ENCODE data around the gene RAP1B. TPM values are rescaled to one million over a fixed set of nuclear protein-coding genes. Genes with fewer than 3 reads are reported as not detected.

RAP1B gene
- total RNA-seq, 6 experiments from 2014 or later = 179 to 221 (median 213) TPM

GRCh38 chr12:68611094-68611805 lies 551 bp downstream of the RAP1B start:
- peak; percentile 34 for DNase-seq
- no peak for TF ChIP-seq CTCF (IDR thresholded peaks at IDR 0.05)
- Mint-ChIP-seq H3K4me3 (peak overlapping the region; percentile 95), H3K27me3 (ENCODE audit: insufficient read depth) (0 out of 2 replicates have a peak, but pooled peaks cover 3% of the 10 kb centered on the region), H3K4me1 (ENCODE audit: low read depth) (peaks cover 59% of the 10 kb centered on the region), H3K27ac (peak overlapping the region; percentile 92), H3K36me3 (ENCODE audit: low read depth) (peaks cover 43% of the 10 kb centered on the region), H3K9me3 (no peaks in the 10 kb centered on the region)

- 0 out of 2 replicates have a peak, but pooled peaks cover 3% of the 10 kb centered on the region for H3K27me3 Mint-ChIP-seq (ENCODE audit: insufficient read depth)
- H3K4me1 Mint-ChIP-seq (ENCODE audit: low read depth) = peaks cover 59% of the 10 kb centered on the region
- TF ChIP-seq CTCF (IDR thresholded peaks at IDR 0.05) = no peak
- DNase-seq = no peak
- H3K27ac Mint-ChIP-seq = peak overlapping the region; percentile 90
- H3K36me3 Mint-ChIP-seq (ENCODE audit: low read depth) = peaks cover 43% of the 10 kb centered on the region
- peak overlapping the region; percentile 95 for H3K4me3 Mint-ChIP-seq
- no peaks in the 10 kb centered on the region for H3K9me3 Mint-ChIP-seq
Observed at GRCh38 chr12:68611806-68612160, 1.1 kb downstream of the RAP1B start.

- Mint-ChIP-seq H3K36me3 (ENCODE audit: low read depth) (peaks cover 43% of the 10 kb centered on the region), H3K4me3 (peak overlapping the region; percentile 95)
- no peak for DNase-seq
Observed at GRCh38 chr12:68612202-68612601, 1.5 kb downstream of the RAP1B start.

GRCh38 chr12:68612697-68613096 lies 2.0 kb downstream of the RAP1B start:
- Mint-ChIP-seq H3K4me3 (peak overlapping the region; percentile 95), H3K27ac (peak overlapping the region; percentile 90), H3K27me3 (ENCODE audit: insufficient read depth) (0 out of 2 replicates have a peak, but pooled peaks cover 3% of the 10 kb centered on the region), H3K9me3 (no peaks in the 10 kb centered on the region), H3K36me3 (ENCODE audit: low read depth) (peaks cover 43% of the 10 kb centered on the region), H3K4me1 (ENCODE audit: low read depth) (peaks cover 63% of the 10 kb centered on the region)
- no peak for TF ChIP-seq CTCF (IDR thresholded peaks at IDR 0.05)
- DNase-seq = no peak

More at GRCh38 chr12:68612202-68612601, 1.5 kb downstream of the RAP1B start:
- H3K9me3 Mint-ChIP-seq = no peaks in the 10 kb centered on the region
- 0 out of 2 replicates have a peak, but pooled peaks cover 3% of the 10 kb centered on the region for H3K27me3 Mint-ChIP-seq (ENCODE audit: insufficient read depth)
- no peak for TF ChIP-seq CTCF (IDR thresholded peaks at IDR 0.05)
- H3K27ac Mint-ChIP-seq = peak overlapping the region; percentile 90
- peaks cover 61% of the 10 kb centered on the region for H3K4me1 Mint-ChIP-seq (ENCODE audit: low read depth)

GRCh38 chr12:68613209-68613904 lies 2.7 kb downstream of the RAP1B start:
- Mint-ChIP-seq H3K36me3 (ENCODE audit: low read depth) (peaks cover 44% of the 10 kb centered on the region), H3K9me3 (no peaks in the 10 kb centered on the region), H3K4me1 (ENCODE audit: low read depth) (peaks cover 60% of the 10 kb centered on the region), H3K4me3 (peak overlapping the region; percentile 95), H3K27ac (peak overlapping the region; percentile 90), H3K27me3 (ENCODE audit: insufficient read depth) (0 out of 2 replicates have a peak, but pooled peaks cover 3% of the 10 kb centered on the region)
- TF ChIP-seq CTCF (IDR thresholded peaks at IDR 0.05) = no peak
- no peak for DNase-seq

Measured in HFFc6 (cell line).